ENCODE measurements around the gene UBE2B. TPM values are rescaled to one million over a fixed set of nuclear protein-coding genes. Genes with fewer than 3 reads are reported as not detected.

UBE2B gene
- total and polyA plus RNA-seq, 10 of the 15 experiments (the other 5 are each of a cell fraction or from before 2014, with no cell fraction given) = 10.8 to 179 (median 61.3) TPM

- no peak for DNase-seq (ENCODE audit: low read depth, low spot score)
- H3K36me3 ChIP-seq (ENCODE audit: control insufficient read depth in 2 of 2, insufficient read depth in 2 of 2, low read length in 1 of 2) = no peaks in the 10 kb centered on the region
- H3K27me3 ChIP-seq (replicated peaks in 1 of 2; ENCODE audit: control insufficient read depth in 2 of 2, insufficient read depth in 2 of 2, low read length in 1 of 2) = no peaks in the 10 kb centered on the region
- no peak overlapping the region for H3K9ac ChIP-seq (ENCODE audit: control insufficient read depth, insufficient read depth, low read length)
- ChIA-PET RAD21 (ENCODE audit: unreplicated experiment) (no interaction called here), CTCF (no interaction called here), SMC1A (ENCODE audit: uncharacterized antibody, unreplicated experiment) (no interaction called here), POLR2A (no interaction called here)
- no peaks in the 10 kb centered on the region for H3K4me1 ChIP-seq (ENCODE audit: control insufficient read depth, insufficient read depth, low read length)
- H3K9me3 ChIP-seq (replicated peaks; ENCODE audit: control insufficient read depth, insufficient read depth, low read length) = no peaks in the 10 kb centered on the region
- H3K4me2 ChIP-seq (ENCODE audit: control insufficient read depth, insufficient read depth) = no peak overlapping the region
- no peaks in the 10 kb centered on the region for H3K79me2 ChIP-seq (ENCODE audit: control insufficient read depth, insufficient read depth, low read length)
- no peak overlapping the region for H3K4me3 ChIP-seq
- no peak for ATAC-seq
- in situ Hi-C loops (cut with MboI) = no loop called here
- H3K27ac ChIP-seq (ENCODE audit: control insufficient read depth, insufficient read depth) = no peak overlapping the region
- no peak overlapping the region for H2AFZ ChIP-seq (ENCODE audit: control insufficient read depth, low read depth, low read length)
- intact Hi-C loops (cut with micrococcal nuclease; ENCODE audit: unreplicated experiment) = no loop called here
- no peaks in the 10 kb centered on the region for H4K20me1 ChIP-seq (ENCODE audit: control insufficient read depth, insufficient read depth)
- no peak for FAIRE-seq
- no TSS peak for BruUV-seq (replicated peaks)
- no peak for TF ChIP-seq BMI1 (IDR thresholded peaks at IDR 0.05; ENCODE audit: borderline replicate concordance)
- no peak for TF ChIP-seq RUNX3 (IDR thresholded peaks at IDR 0.05; ENCODE audit: low read length)
- no peak for TF ChIP-seq SREBF2 (IDR thresholded peaks at IDR 0.05; ENCODE audit: low read length)
- no peak for TF ChIP-seq NFYB (IDR thresholded peaks at IDR 0.05; ENCODE audit: insufficient read depth, low read depth, low read length)
- TF ChIP-seq TARDBP (IDR thresholded peaks at IDR 0.05; ENCODE audit: borderline replicate concordance) = no peak
- no peak for TF ChIP-seq IRF4 (IDR thresholded peaks at IDR 0.05; ENCODE audit: low read depth, low read length)
- no peak for TF ChIP-seq IRF3 (IDR thresholded peaks at IDR 0.05)
- no peak for TF ChIP-seq RFX5 (IDR thresholded peaks at IDR 0.05; ENCODE audit: low read depth, low read length)
- no peak for TF ChIP-seq YBX1 (IDR thresholded peaks at IDR 0.05)
- no peak for TF ChIP-seq FOXM1 (IDR thresholded peaks at IDR 0.05; ENCODE audit: low read depth, low read length)
- no peak for TF ChIP-seq ZNF217 (IDR thresholded peaks at IDR 0.05)
- no peak for TF ChIP-seq ZZZ3 (IDR thresholded peaks at IDR 0.05; ENCODE audit: control insufficient read depth, insufficient read length, low read depth)
- WGBS (ENCODE audit: insufficient coverage, insufficient replicate concordance, low lambda C conversion rate, missing lambda C conversion rate) = 94% methylated on average over 2 of the region's 2 CpGs
Observed at GRCh38 chr5:134345996-134346395, 25.4 kb upstream of the UBE2B start.

Measured in GM12878 (cell line).